Stimulated activated CD4-positive, alpha-beta T cell treated with anti-CD3 and anti-CD28 coated beads, TNF-alpha, amount 100 ng/mL, for 24 hours (primary cell): ENCODE results near the gene CLCNKA.

Source experiments
- DNase-seq, 3 experiments: peaks; one replicate each; pipeline ENCODE4 v3.0.0-alpha.2; 2020; ENCODE audit warnings: low read depth in 3 of 3

Gene CLCNKA

DNA sequence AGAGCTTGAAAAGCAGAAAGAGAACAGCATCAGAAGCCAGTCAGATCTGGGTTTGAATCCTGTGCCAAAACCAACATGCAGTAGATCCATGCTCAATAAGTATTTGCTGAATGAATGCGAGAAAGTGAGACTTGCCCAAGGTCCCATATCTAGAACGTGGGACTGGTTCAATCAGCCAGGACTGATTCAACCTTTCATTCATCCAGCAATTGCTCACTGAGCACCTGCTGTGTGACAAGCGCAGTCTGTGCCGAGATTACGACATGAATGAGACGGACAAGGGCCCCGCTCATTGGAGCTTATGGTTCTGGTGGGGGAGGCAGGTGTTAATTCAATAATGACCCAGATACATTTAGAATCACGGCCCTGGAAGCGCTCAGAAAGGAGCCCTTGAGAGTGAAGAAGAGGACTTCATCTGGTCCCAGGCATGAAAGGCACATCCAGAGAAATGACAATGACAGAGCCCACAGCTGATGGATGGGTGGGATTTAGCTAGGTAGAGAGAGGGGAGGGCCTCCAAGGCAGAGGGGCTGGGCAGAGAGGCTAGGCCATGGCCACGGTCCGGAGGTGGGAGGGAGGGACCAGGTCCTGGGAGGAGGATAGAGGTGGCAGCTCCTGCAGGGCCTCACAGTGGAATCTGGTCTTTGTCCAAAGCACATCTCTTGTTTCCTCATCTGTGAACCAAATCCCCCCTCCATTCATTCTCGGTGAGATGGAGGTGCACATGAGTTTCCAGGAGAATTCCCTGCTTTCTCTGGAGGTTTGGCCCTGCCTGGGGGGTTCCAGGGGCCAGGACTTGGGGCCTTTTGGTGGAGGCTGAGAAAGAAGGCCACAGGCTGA lies 55.8 kb downstream of the CLCNKA start:
- no peak for DNase-seq

DNA sequence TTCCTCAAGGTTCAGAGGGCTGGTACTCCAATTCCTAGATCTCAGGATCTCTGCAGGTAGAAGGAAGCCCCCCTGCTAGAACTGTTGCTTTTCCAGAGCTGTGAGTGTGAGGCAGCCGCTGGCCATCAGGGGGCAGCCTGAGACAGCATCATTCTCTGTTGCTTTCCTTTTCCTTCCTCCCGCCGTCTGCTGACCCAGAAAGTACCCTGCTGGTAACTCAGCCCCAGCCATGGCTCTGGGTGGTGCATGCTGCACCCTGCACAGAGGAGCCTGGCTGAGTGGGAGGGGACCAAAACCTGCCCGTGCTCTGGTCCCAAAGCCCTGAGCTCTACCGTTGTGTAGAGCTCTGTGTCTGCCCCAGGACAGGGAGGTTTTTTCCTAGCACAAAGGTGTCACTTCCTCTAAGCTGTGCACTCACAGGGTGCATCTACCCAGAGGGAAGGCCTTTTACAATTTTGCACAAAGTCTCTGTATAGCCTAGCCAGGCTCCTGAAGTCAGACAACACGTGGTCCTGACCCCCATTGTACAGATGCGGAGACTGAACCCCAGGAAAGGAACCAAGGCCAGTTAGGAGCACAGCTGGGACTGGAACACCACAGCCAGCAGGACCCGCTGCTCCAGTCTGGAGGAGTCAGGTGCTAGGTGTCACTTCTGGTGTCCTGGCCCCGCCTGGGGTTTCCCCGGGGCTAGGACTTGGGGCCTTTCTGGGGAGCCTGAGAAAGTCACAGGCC lies 57.3 kb downstream of the CLCNKA start:
- peak; percentile 51 to 71 (median 62) for DNase-seq

DNA sequence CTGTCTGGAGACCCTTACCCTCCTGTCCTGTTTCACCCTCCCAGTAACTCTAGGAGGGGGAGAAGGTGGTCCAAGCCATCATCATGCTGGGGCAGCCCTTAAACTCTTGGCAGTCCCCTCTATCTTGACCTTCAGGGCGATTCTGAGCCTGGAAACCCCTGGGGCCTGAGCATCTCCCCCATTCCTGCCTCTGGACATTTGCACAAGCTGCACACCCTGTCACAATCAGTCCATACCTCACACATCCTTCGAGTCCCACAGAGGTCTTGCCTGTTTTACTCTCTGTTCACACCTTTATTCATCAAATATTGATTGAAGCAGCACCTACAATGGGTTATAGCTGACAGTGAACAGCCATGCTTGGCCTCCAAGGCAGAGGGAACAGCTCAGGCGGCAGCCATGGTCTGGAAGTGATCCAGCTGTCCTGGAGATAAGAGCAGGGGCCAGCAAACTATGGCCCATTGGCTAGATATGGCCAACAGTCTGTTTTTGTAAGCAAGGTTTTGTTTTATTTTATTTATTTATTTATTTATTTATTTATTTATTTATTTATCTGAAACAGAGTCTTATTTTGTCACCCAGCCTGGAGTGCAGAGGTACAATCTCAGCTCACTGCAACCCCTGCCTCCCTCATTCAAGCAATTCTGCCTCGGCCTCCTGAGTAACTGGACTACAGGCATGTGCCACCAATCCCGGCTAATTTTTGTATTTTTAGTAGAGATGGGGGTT lies 58.8 kb downstream of the CLCNKA start:
- no peak for DNase-seq

DNA sequence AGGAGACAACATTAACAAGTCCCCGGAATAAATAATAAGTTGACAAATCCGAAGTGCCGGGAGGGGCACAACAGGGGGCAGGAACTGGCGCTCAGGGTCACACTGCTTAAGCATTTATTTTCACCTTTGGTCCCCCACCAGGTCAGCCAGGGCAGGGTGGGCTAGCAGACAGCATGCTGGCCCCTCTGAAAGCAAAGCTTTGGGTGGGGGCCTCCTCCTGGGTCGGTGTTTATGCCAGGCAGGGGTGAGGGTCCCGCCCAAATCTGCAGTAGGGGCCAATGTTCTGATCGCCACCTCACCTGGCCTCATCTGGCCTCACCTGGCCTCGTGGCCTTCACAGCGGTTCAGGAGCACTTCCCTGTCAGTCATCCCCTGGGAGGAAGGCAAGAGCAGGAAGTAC lies 59.8 kb downstream of the CLCNKA start:
- DNase-seq = no peak

DNA sequence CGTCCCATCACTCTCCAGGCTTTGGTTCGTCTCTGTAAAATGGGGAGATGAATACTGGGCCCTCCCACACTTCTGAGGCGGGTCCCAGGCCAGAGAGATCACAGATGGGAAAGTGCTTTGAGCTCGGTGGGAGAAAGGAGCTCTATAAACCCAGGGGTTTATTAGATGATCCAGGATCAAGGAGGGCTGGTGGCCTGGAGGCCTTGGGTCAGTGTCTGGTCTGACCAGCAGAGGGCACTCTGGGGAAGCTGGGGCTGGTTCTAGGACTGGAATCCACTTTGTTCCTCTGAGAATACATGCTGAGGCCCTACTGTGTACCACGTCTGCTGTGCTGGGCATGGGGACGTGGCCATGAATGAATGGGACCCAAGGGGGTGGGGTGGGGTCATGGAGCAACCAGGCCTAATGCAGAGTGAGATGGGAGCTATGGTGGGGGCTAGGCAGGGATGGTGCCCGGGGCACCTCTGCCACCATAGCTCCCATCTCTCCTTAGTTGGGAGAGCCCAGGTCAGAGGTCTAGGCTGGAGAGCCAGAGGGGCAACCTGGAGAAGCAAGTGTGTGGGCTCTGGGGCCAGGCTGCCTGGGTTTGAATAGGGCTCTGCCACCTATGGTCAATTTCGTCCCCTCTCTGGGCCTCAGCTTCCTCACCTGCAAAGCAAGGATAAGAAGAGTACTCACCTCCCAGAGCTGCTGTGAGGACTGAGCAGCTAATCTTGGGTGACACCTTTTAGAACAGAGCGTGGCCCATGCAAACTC lies 60.6 kb downstream of the CLCNKA start:
- peak; percentile 35 to 69 (median 46) for DNase-seq

DNA sequence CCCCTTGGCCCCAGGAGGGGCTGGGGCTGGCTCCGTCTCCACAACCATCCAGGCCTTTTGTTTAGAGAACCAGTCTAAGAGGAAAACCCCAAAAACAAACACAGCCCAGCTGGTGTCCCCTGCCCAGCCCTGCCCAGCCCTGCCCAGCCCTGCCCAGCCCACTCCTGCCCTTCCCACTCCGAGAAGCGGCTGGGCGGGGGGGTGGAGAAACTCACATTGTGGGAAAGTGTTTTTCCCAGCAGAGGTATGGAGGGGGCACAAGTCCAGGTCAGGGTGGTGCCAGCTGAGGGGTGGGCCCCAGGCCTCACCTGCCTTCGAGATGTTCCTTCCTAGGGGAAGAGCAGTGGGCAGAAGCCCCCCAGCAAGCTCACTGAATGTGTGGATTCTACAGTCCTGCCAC lies 61.6 kb downstream of the CLCNKA start:
- DNase-seq = no peak
